HEK293 (cell line): ENCODE data around the gene FKBP14.

ENCODE experiments used
- BCL11A ChIP-seq: fragments of 450-650 bp; formaldehyde crosslinking; IDR thresholded peaks from 2 replicates; pipeline ENCODE4 v1.5.1; 2016; ENCODE audit warnings: low read depth, missing biosample characterization, missing genetic modification characterization
- GLI4 ChIP-seq: fragments of 450-650 bp; formaldehyde crosslinking; IDR thresholded peaks from 2 replicates; pipeline ENCODE4 v1.5.1; 2016; ENCODE audit warnings: missing biosample characterization, missing genetic modification characterization
- GLIS2 ChIP-seq: fragments of 450-650 bp; formaldehyde crosslinking; IDR thresholded peaks from 2 replicates; pipeline ENCODE4 v1.5.1; 2016; ENCODE audit warnings: missing biosample characterization, missing genetic modification characterization
- HOXC10 ChIP-seq: sonication (generic); formaldehyde crosslinking; IDR thresholded peaks from 2 replicates; pipeline ENCODE4 v1.8.1; 2023; ENCODE audit warnings: mild to moderate bottlenecking, missing genetic modification reagents
- KLF1 ChIP-seq: fragments of 450-650 bp; formaldehyde crosslinking; IDR thresholded peaks from 2 replicates; pipeline ENCODE4 v1.5.1; 2016; ENCODE audit warnings: missing biosample characterization, missing genetic modification characterization
- KLF10 ChIP-seq: fragments of 450-650 bp; IDR thresholded peaks from 2 replicates; pipeline ENCODE4 v1.5.1; 2018; ENCODE audit warnings: missing biosample characterization, mild to moderate bottlenecking, missing genetic modification characterization
- OVOL3 ChIP-seq: fragments of 450-650 bp; formaldehyde crosslinking; IDR thresholded peaks from 2 replicates; pipeline ENCODE4 v1.5.1; 2016; ENCODE audit warnings: missing biosample characterization, missing genetic modification characterization
- PRDM1 ChIP-seq: fragments of 450-650 bp; formaldehyde crosslinking; IDR thresholded peaks from 2 replicates; pipeline ENCODE4; 2016; ENCODE audit warnings: missing biosample characterization, missing genetic modification characterization
- SCRT2 ChIP-seq: fragments of 450-650 bp; formaldehyde crosslinking; IDR thresholded peaks from 2 replicates; pipeline ENCODE4 v1.5.1; 2016; ENCODE audit warnings: missing biosample characterization, missing genetic modification characterization
- SP3 ChIP-seq: fragments of 450-650 bp; formaldehyde crosslinking; IDR thresholded peaks from 2 replicates; pipeline ENCODE4 v1.5.1; 2016; ENCODE audit warnings: missing biosample characterization, missing genetic modification characterization
- ZBTB1 ChIP-seq: fragments of 450-650 bp; formaldehyde crosslinking; IDR thresholded peaks from 2 replicates; pipeline ENCODE4 v1.5.1; 2016; ENCODE audit warnings: missing biosample characterization, missing genetic modification characterization
- ZBTB48 ChIP-seq: fragments of 450-650 bp; formaldehyde crosslinking; IDR thresholded peaks from 2 replicates; pipeline ENCODE4 v1.5.1; 2016; ENCODE audit warnings: missing biosample characterization, missing genetic modification characterization
- ZFP69B ChIP-seq: fragments of 450-650 bp; formaldehyde crosslinking; IDR thresholded peaks from 2 replicates; pipeline ENCODE4 v1.5.1; 2016; ENCODE audit warnings: missing biosample characterization, missing genetic modification characterization
- ZNF112 ChIP-seq: fragments of 450-650 bp; formaldehyde crosslinking; IDR thresholded peaks from 2 replicates; pipeline ENCODE4 v1.5.0; 2017; ENCODE audit warnings: missing biosample characterization, missing genetic modification characterization
- ZNF121 ChIP-seq: fragments of 450-650 bp; formaldehyde crosslinking; IDR thresholded peaks from 2 replicates; pipeline ENCODE4 v1.5.1; 2016; ENCODE audit warnings: missing biosample characterization, missing genetic modification characterization
- ZNF140 ChIP-seq: fragments of 450-650 bp; formaldehyde crosslinking; IDR thresholded peaks from 2 replicates; pipeline ENCODE4 v1.5.1; 2016; ENCODE audit warnings: missing biosample characterization, missing genetic modification characterization
- ZNF169 ChIP-seq: fragments of 450-650 bp; formaldehyde crosslinking; IDR thresholded peaks from 2 replicates; pipeline ENCODE4 v1.5.1; 2016; ENCODE audit warnings: missing biosample characterization, missing genetic modification characterization
- ZNF175 ChIP-seq: fragments of 450-650 bp; formaldehyde crosslinking; IDR thresholded peaks from 2 replicates; pipeline ENCODE4 v1.5.1; 2016; ENCODE audit warnings: missing biosample characterization, missing genetic modification characterization
- ZNF248 ChIP-seq: fragments of 450-650 bp; formaldehyde crosslinking; IDR thresholded peaks from 2 replicates; pipeline ENCODE4 v1.5.1; 2017; ENCODE audit warnings: missing biosample characterization, missing genetic modification characterization
- ZNF292 ChIP-seq: fragments of 450-650 bp; formaldehyde crosslinking; IDR thresholded peaks from 2 replicates; pipeline ENCODE4 v1.5.1; 2016; ENCODE audit warnings: low read depth, missing biosample characterization, missing genetic modification characterization, borderline replicate concordance
- ZNF302 ChIP-seq: fragments of 450-650 bp; formaldehyde crosslinking; IDR thresholded peaks from 2 replicates; pipeline ENCODE4 v1.5.1; 2016; ENCODE audit warnings: missing biosample characterization, missing genetic modification characterization, low read depth
- ZNF354C ChIP-seq: fragments of 450-650 bp; formaldehyde crosslinking; IDR thresholded peaks from 2 replicates; pipeline ENCODE4 v1.5.1; 2016; ENCODE audit warnings: missing biosample characterization, missing genetic modification characterization, low read depth, borderline replicate concordance
- ZNF433 ChIP-seq: fragments of 450-650 bp; formaldehyde crosslinking; IDR thresholded peaks from 2 replicates; pipeline ENCODE4 v1.5.1; 2016; ENCODE audit warnings: missing biosample characterization, missing genetic modification characterization, low read depth
- ZNF544 ChIP-seq: fragments of 450-650 bp; formaldehyde crosslinking; IDR thresholded peaks from 2 replicates; pipeline ENCODE4 v1.5.0; 2017; ENCODE audit warnings: missing biosample characterization, missing genetic modification characterization
- ZNF548 ChIP-seq: fragments of 450-650 bp; formaldehyde crosslinking; IDR thresholded peaks from 2 replicates; pipeline ENCODE4 v1.5.1; 2016; ENCODE audit warnings: missing biosample characterization, missing genetic modification characterization
- ZNF670 ChIP-seq: fragments of 450-650 bp; formaldehyde crosslinking; IDR thresholded peaks from 2 replicates; pipeline ENCODE4 v1.5.1; 2016; ENCODE audit warnings: missing biosample characterization, missing genetic modification characterization, low read depth
- ZNF692 ChIP-seq: fragments of 450-650 bp; formaldehyde crosslinking; IDR thresholded peaks from 2 replicates; pipeline ENCODE4 v1.5.1; 2016; ENCODE audit warnings: missing biosample characterization, missing genetic modification characterization
- ZNF701 ChIP-seq: fragments of 450-650 bp; formaldehyde crosslinking; IDR thresholded peaks from 2 replicates; pipeline ENCODE4 v1.5.1; 2016; ENCODE audit warnings: missing biosample characterization, missing genetic modification characterization
- ZNF777 ChIP-seq: fragments of 450-650 bp; formaldehyde crosslinking; IDR thresholded peaks from 2 replicates; pipeline ENCODE4 v1.5.1; 2017; ENCODE audit warnings: missing biosample characterization, missing genetic modification characterization, borderline replicate concordance
- ZNF843 ChIP-seq: fragments of 450-650 bp; formaldehyde crosslinking; IDR thresholded peaks from 2 replicates; pipeline ENCODE4 v1.5.1; 2016; ENCODE audit warnings: missing biosample characterization, missing genetic modification characterization
- ZSCAN30 ChIP-seq: fragments of 450-650 bp; IDR thresholded peaks from 2 replicates; pipeline ENCODE4 v1.5.1; 2018; ENCODE audit warnings: missing biosample characterization, mild to moderate bottlenecking, missing genetic modification characterization, moderate library complexity
- TF ChIP-seq, protein P1 (sequence below): fragments of 450-650 bp; formaldehyde crosslinking; IDR thresholded peaks from 2 replicates; pipeline ENCODE4 v1.5.1; 2016; ENCODE audit warnings: missing biosample characterization, missing genetic modification characterization, low read depth
- TF ChIP-seq, protein P2 (sequence below): fragments of 450-650 bp; formaldehyde crosslinking; IDR thresholded peaks from 2 replicates; pipeline ENCODE4 v1.5.1; 2016; ENCODE audit warnings: missing biosample characterization, missing genetic modification characterization
- TF ChIP-seq, protein P3 (sequence below): fragments of 450-650 bp; formaldehyde crosslinking; IDR thresholded peaks from 2 replicates; pipeline ENCODE4 v1.5.1; 2016; ENCODE audit warnings: missing biosample characterization, missing genetic modification characterization

Gene FKBP14

DNA sequence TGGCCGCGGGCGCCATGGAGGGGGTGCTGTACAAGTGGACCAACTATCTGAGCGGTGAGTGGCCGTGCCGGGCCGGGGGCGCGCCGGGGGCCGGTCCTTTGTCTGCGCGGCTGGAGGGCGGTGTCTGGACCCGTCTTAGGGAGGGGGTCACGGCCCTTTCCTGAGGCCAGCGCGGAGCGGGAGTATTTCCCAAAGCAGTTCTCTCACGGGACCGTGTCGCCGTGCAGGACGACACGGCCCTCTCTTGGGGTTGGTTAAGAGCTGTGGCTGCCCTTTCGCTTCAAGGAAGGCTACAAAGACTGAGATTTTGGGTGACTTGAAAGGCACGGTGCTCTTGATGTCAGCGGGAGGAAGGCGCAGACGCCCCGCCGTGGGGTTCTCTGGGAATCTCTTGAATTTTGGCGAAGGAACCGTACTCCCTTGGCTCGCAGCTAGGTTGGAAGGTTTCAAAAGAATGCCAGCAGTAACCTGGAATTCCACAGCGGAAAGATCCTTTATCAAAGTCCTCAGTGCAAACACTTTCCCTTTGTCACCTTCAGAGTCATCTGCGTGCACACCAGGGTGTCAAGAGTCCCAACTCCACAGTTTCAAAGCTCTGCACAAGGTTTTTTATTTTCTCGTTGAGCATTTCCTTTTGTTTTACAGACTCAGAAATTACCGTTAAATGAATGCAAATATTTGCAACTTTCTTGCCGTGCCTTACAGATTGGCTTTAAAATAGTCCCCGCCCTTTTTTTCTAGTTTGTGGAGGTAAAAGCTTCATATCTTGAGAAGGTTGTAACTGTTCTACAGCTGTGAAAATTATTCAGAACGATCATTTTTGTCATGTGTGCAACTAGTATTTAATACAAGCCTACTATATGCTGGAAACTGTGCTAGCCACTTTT is 2.5 kb upstream of the FKBP14 start (continued):
- peak; percentile 94 for TF ChIP-seq KLF10 (tag by site-specific recombination)
- TF ChIP-seq, protein P1, sequence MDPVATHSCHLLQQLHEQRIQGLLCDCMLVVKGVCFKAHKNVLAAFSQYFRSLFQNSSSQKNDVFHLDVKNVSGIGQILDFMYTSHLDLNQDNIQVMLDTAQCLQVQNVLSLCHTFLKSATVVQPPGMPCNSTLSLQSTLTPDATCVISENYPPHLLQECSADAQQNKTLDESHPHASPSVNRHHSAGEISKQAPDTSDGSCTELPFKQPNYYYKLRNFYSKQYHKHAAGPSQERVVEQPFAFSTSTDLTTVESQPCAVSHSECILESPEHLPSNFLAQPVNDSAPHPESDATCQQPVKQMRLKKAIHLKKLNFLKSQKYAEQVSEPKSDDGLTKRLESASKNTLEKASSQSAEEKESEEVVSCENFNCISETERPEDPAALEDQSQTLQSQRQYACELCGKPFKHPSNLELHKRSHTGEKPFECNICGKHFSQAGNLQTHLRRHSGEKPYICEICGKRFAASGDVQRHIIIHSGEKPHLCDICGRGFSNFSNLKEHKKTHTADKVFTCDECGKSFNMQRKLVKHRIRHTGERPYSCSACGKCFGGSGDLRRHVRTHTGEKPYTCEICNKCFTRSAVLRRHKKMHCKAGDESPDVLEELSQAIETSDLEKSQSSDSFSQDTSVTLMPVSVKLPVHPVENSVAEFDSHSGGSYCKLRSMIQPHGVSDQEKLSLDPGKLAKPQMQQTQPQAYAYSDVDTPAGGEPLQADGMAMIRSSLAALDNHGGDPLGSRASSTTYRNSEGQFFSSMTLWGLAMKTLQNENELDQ (tag by site-specific recombination) = no peak
- TF ChIP-seq ZBTB48 = no peak
- TF ChIP-seq, protein P2, sequence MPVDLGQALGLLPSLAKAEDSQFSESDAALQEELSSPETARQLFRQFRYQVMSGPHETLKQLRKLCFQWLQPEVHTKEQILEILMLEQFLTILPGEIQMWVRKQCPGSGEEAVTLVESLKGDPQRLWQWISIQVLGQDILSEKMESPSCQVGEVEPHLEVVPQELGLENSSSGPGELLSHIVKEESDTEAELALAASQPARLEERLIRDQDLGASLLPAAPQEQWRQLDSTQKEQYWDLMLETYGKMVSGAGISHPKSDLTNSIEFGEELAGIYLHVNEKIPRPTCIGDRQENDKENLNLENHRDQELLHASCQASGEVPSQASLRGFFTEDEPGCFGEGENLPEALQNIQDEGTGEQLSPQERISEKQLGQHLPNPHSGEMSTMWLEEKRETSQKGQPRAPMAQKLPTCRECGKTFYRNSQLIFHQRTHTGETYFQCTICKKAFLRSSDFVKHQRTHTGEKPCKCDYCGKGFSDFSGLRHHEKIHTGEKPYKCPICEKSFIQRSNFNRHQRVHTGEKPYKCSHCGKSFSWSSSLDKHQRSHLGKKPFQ (tag by site-specific recombination) = no peak
- no peak for TF ChIP-seq ZSCAN30
- TF ChIP-seq ZNF354C (tag by site-specific recombination) = no peak
- no peak for TF ChIP-seq ZNF777 (tag by site-specific recombination)
- TF ChIP-seq ZNF433 (tag by site-specific recombination) = no peak
- no peak for TF ChIP-seq ZNF692 (tag by site-specific recombination)
- peak; percentile 53; the same call in 1 of the 2 replicates for TF ChIP-seq GLIS2 (tag by site-specific recombination)
- no peak for TF ChIP-seq PRDM1
- no peak for TF ChIP-seq ZNF548 (tag by site-specific recombination)
- TF ChIP-seq ZFP69B = no peak
- TF ChIP-seq ZNF248 (tag by site-specific recombination) = no peak
- no peak for TF ChIP-seq ZNF843 (tag by site-specific recombination)
- no peak for TF ChIP-seq ZNF175 (tag by site-specific recombination)
- TF ChIP-seq KLF1 (tag by site-specific recombination) = 0 out of 2 replicates have a peak, but pooled peaks have one; percentile 10
- TF ChIP-seq ZNF701 (tag by site-specific recombination) = no peak
- no peak for TF ChIP-seq ZNF121 (tag by site-specific recombination)
- no peak for TF ChIP-seq ZNF670 (tag by site-specific recombination)
- no peak for TF ChIP-seq BCL11A (tag by site-specific recombination)
- TF ChIP-seq OVOL3 (tag by site-specific recombination) = no peak
- TF ChIP-seq, protein P3, sequence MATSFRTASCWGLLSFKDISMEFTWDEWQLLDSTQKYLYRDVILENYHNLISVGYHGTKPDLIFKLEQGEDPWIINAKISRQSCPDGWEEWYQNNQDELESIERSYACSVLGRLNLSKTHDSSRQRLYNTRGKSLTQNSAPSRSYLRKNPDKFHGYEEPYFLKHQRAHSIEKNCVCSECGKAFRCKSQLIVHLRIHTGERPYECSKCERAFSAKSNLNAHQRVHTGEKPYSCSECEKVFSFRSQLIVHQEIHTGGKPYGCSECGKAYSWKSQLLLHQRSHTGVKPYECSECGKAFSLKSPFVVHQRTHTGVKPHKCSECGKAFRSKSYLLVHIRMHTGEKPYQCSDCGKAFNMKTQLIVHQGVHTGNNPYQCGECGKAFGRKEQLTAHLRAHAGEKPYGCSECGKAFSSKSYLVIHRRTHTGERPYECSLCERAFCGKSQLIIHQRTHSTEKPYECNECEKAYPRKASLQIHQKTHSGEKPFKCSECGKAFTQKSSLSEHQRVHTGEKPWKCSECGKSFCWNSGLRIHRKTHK = no peak
- TF ChIP-seq ZNF169 (tag by site-specific recombination) = no peak
- TF ChIP-seq ZNF302 (tag by site-specific recombination) = no peak
- TF ChIP-seq SCRT2 (tag by site-specific recombination) = no peak
- TF ChIP-seq ZNF292 = no peak
- TF ChIP-seq SP3 = no peak
- no peak for TF ChIP-seq ZBTB1 (tag by site-specific recombination)
- no peak for TF ChIP-seq GLI4 (tag by site-specific recombination)
- no peak for TF ChIP-seq ZNF140 (tag by site-specific recombination)
- no peak for TF ChIP-seq ZNF112 (tag by site-specific recombination)
- no peak for TF ChIP-seq HOXC10 (CRISPR knock-in tag)
- TF ChIP-seq ZNF544 (tag by site-specific recombination) = no peak
